ENCODE results near the gene NTSR2.

DNA sequence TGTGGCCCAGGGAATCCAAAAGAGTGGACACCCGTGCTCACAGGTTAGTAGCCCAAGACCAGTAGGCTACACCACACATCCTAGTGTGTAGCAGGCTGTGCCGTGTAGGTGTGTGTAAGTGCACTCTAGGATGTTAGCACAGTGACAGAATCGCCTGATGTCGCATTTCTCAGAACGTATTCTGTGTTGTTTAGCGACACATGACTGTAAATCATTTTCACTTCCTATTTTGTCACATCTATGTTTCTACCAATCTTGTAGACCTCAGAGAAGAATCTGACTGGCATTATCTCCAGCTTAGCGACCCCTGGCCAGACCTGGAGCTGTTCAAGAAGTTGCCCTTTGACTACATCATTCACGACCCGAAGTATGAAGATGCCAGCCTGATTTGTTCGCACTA, 45.1 kb downstream of the NTSR2 start:
- TF ChIP-seq, protein P1, sequence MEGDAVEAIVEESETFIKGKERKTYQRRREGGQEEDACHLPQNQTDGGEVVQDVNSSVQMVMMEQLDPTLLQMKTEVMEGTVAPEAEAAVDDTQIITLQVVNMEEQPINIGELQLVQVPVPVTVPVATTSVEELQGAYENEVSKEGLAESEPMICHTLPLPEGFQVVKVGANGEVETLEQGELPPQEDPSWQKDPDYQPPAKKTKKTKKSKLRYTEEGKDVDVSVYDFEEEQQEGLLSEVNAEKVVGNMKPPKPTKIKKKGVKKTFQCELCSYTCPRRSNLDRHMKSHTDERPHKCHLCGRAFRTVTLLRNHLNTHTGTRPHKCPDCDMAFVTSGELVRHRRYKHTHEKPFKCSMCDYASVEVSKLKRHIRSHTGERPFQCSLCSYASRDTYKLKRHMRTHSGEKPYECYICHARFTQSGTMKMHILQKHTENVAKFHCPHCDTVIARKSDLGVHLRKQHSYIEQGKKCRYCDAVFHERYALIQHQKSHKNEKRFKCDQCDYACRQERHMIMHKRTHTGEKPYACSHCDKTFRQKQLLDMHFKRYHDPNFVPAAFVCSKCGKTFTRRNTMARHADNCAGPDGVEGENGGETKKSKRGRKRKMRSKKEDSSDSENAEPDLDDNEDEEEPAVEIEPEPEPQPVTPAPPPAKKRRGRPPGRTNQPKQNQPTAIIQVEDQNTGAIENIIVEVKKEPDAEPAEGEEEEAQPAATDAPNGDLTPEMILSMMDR (IDR thresholded peaks at IDR 0.05; ENCODE audit: low read length) = no peak
- no peak for TF ChIP-seq EZH2 (IDR thresholded peaks at IDR 0.05; ENCODE audit: borderline replicate concordance, low read length)

Data from OCI-LY1 (cell line).